SU-DHL-6 (cell line): ENCODE measurements around the gene TEDC2.

Experiments used
- CTCF ChIP-seq: fragments of 200-600 bp; sonication (generic); IDR thresholded peaks from one replicate; pipeline ENCODE4 v1.5.1; 2017; ENCODE audit warnings: antibody characterized with exemption, mild to moderate bottlenecking, low read length, moderate library complexity; ENCODE audit not compliant: insufficient read depth, poor library complexity, severe bottlenecking
- EZH2phosphoT487 ChIP-seq: fragments of 200-600 bp; sonication (generic), shearing (Covaris generic); conservative IDR thresholded peaks from 2 replicates; pipeline ENCODE4 v1.6.1; 2018; ENCODE audit warnings: mild to moderate bottlenecking, antibody characterized with exemption, low read length, moderate library complexity, mixed read lengths

DNA sequence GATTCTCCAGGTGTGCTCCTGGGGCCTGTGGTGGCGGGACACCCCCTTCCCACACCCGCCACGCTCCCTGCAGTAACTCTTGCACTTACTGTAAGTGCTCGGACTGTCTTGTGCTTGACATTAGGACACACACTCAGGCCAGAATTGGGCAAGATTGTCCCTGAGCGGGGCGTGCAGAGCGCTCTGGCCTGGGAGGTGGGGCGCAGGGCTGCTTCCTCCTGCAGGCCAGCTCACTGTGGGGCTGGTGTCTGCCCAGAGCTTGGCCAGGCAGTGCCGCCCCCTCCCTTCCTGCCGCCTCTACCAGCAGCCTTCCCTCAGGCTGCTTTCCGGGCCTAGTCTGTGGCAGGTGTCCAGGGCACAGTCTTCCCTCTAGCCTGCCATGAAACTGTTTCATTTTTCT lies 47.8 kb downstream of the TEDC2 start:
- TF ChIP-seq CTCF (no peak), EZH2phosphoT487 (no peak)
